Tibial artery (tissue), 4 donors: Measurements from ENCODE around the gene SYNE2.

ENCODE experiments used
- DNase-seq, 2 donors: peaks; one replicate each; pipeline ENCODE4 v3.0.0-alpha.2; 2019
- H3K27ac ChIP-seq, 2 donors: fragments of 200-600 bp; sonication (generic) in 1 of 2; 1 replicate in 1 of 2; 2 replicates in 1 of 2; pipeline ENCODE4 v1.5.1; 2018 to 2019; ENCODE audit warnings: mild to moderate bottlenecking in 1 of 2
- H3K27me3 ChIP-seq, 2 donors: fragments of 200-600 bp; sonication (generic) in 1 of 2; one replicate each; pipeline versions ENCODE4 v1.5.1 to v1.6.0; 2016 to 2019
- H3K36me3 ChIP-seq, 3 donors: fragments of 200-600 bp; sonication (generic) in 2 of 3; one replicate each; pipeline ENCODE4 v1.5.1; 2016 to 2019; ENCODE audit warnings: mild to moderate bottlenecking in 2 of 3
- H3K4me1 ChIP-seq, 4 donors: fragments of 200-600 bp; sonication (generic) in 2 of 4; 1 replicate in 3 of 4; 2 replicates in 1 of 4; pipeline ENCODE4 v1.5.1; 2016 to 2019
- H3K4me3 ChIP-seq, 2 donors: fragments of 200-600 bp; sonication (generic) in 1 of 2; 1 replicate in 1 of 2; 2 replicates in 1 of 2; pipeline ENCODE4 v1.5.1; 2018 to 2019; ENCODE audit warnings: mild to moderate bottlenecking in 2 of 2
- H3K9me3 ChIP-seq, 3 donors: fragments of 200-600 bp; sonication (generic) in 1 of 3; one replicate each; pipeline ENCODE4 v1.5.1; 2016 to 2019
- intact Hi-C: fragments of 100-400 bp; cut with DNase I; formaldehyde crosslinking; loops from one replicate; pipeline ENCODE4 v1.15.0; 2023; ENCODE audit warnings: low total_unique reads
- TF ChIP-seq, protein P1 (sequence below), 2 experiments: fragments of 200-600 bp in 1 of 2; fragments of 450-650 bp in 1 of 2; IDR thresholded peaks; one replicate each; pipeline ENCODE4 v1.5.1; 2017 to 2019; ENCODE audit warnings: antibody characterized with exemption in 2 of 2, mild to moderate bottlenecking in 1 of 2, moderate library complexity in 1 of 2

The SYNE2 gene

DNA sequence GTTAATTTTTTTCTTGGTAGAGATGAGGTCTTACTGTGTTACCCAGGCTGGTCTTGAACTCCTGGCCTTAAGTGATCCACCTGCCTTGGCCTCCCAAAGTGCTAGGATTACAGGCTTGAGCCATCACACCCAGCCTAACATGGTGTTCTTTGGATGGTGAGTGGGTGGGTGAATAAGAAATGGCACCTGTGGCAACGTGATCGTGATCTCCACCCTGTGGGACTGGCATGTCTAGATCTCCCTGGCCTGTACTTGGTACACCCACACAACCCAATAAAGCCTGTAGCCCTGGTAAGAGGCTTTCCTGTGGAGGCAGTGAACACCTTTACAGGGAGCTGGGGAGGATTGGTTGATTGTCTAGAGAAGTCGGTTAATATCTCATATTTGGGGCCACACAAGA is 25.2 kb downstream of the SYNE2 start:
- intact Hi-C loops = no loop called here
- H3K36me3 ChIP-seq = no peaks in the 10 kb centered on the region
- H3K4me1 ChIP-seq = peaks cover 0 to 59% (median 43%) of the 10 kb centered on the region in 4 donors

DNA sequence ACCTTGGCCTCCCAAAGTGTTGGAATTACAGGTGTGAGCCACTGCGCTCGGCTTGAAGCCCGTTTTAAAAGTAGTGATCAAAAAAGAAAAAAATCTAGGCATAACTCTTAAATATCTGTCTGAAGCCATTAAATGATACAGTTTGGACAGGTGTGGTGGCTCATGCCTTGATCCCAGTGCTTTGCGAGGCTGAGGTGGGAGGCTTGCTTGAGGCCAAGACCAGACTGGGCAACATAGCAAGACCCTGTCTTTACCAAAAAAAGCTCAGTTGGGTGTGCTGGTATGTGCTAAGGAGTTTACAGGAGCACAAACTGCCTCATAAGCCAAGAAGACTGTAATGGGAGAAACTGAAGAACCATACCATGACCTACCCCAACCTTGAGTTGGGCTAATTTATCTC is 26.0 kb downstream of the SYNE2 start:
- Histone ChIP-seq H3K4me1 (peaks cover 0 to 55% (median 40%) of the 10 kb centered on the region in 4 donors), H3K27me3 (no peaks in the 10 kb centered on the region), H3K36me3 (no peaks in the 10 kb centered on the region), H3K4me3 (no peak overlapping the region), H3K27ac (peak overlapping the region; percentile 71 to 74), H3K9me3 (no peaks in the 10 kb centered on the region)
- DNase-seq = no peak
- intact Hi-C loops = no loop called here
- TF ChIP-seq, protein P1, sequence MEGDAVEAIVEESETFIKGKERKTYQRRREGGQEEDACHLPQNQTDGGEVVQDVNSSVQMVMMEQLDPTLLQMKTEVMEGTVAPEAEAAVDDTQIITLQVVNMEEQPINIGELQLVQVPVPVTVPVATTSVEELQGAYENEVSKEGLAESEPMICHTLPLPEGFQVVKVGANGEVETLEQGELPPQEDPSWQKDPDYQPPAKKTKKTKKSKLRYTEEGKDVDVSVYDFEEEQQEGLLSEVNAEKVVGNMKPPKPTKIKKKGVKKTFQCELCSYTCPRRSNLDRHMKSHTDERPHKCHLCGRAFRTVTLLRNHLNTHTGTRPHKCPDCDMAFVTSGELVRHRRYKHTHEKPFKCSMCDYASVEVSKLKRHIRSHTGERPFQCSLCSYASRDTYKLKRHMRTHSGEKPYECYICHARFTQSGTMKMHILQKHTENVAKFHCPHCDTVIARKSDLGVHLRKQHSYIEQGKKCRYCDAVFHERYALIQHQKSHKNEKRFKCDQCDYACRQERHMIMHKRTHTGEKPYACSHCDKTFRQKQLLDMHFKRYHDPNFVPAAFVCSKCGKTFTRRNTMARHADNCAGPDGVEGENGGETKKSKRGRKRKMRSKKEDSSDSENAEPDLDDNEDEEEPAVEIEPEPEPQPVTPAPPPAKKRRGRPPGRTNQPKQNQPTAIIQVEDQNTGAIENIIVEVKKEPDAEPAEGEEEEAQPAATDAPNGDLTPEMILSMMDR (IDR thresholded peaks at IDR 0.05) = no peak

More for the DNA sequence above, 25.2 kb downstream of the SYNE2 start:
- TF ChIP-seq, protein P1 (IDR thresholded peaks at IDR 0.05) = no peak
- DNase-seq = no peak
- H3K27me3 ChIP-seq = no peaks in the 10 kb centered on the region
- peak overlapping the region; percentile 71 to 74 for H3K27ac ChIP-seq
- H3K9me3 ChIP-seq = no peaks in the 10 kb centered on the region
- no peak overlapping the region for H3K4me3 ChIP-seq

DNA sequence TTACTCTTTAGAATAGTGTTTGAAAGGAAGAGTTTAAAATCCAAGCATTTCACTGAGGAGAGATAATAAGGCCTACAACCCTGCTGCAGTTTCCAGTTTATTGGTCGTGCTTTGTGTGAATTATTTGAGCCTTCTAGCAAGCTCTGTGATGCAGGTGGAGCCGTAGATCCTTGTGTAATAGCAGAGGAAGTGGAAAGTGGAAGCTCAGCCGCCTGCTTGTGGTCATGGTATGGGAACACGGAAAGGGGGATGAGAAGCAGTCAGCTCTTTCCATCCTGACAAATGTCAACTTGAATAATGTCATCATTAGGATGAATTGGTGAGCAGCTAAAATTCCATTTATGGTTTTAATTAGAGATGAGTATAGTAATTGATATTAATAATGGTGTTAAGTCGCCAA is 29.1 kb downstream of the SYNE2 start:
- Histone ChIP-seq H3K9me3 (no peaks in the 10 kb centered on the region), H3K4me1 (peaks cover 0 to 24% (median 11%) of the 10 kb centered on the region in 4 donors), H3K27ac (no peak overlapping the region), H3K27me3 (no peaks in the 10 kb centered on the region), H3K36me3 (no peaks in the 10 kb centered on the region), H3K4me3 (no peak overlapping the region)
- intact Hi-C loops = no loop called here
- DNase-seq = peak in 1 of 2 donors; percentile 32
- TF ChIP-seq, protein P1 (IDR thresholded peaks at IDR 0.05) = no peak

DNA sequence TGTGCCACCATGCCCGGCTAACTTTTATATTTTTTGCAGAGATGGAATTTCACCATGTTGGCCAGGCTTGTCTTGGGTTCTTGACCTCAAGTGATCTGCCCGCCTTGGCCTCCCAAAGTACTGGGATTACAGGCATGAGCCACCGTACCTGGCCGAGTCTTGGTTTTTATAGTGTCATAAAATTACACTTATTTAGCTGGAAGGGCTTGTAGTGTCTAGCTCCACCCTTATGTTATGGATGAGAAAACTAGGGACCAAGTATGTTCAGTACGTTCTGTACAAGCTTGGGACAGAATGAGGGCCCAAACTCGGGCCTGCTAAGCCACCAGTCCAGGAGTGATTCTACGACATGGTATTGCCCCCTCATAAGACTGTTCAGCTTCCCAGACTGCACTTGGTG is 35.1 kb downstream of the SYNE2 start:
- Histone ChIP-seq H3K36me3 (no peaks in the 10 kb centered on the region), H3K27me3 (no peaks in the 10 kb centered on the region), H3K4me3 (no peak overlapping the region), H3K4me1 (peaks cover 0 to 32% (median 20%) of the 10 kb centered on the region in 4 donors), H3K9me3 (no peaks in the 10 kb centered on the region), H3K27ac (no peak overlapping the region)
- TF ChIP-seq, protein P1 (IDR thresholded peaks at IDR 0.05) = no peak
- no peak for DNase-seq
- intact Hi-C loops = no loop called here

DNA sequence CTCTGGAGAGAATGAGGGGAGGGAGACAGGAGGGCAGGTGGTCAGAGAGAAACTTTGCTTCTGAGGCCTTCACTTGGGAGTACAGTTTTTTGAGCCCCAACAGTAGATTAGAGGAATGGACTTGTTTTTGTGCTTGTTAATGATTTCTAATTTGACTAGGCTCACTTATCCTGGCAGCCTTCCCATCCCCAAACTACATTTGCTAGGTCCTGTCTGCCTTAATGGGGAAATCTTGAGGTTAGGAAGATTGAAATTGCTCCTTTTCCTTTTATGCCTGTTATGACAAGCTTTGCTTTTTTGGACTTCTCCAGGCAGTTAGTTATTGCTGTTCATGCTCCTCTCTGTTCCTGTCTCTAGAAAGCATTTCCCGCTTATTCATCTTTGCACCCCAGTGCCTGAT is 37.7 kb downstream of the SYNE2 start:
- TF ChIP-seq, protein P1 (IDR thresholded peaks at IDR 0.05) = no peak
- Histone ChIP-seq H3K36me3 (no peaks in the 10 kb centered on the region), H3K4me1 (peaks cover 0 to 58% (median 40%) of the 10 kb centered on the region in 4 donors), H3K9me3 (no peaks in the 10 kb centered on the region), H3K27ac (peak overlapping the region; percentile 59 to 73), H3K4me3 (no peak overlapping the region), H3K27me3 (no peaks in the 10 kb centered on the region)
- DNase-seq = no peak
- intact Hi-C loops = no loop called here
